HUDEP-2 (cell line): ENCODE measurements around the gene NAA80.

ENCODE experiments used
- DNase-seq, 76 experiments: peaks; one replicate each; lab custom pipeline; 2025; ENCODE audit not compliant: unreplicated experiment in 76 of 76; lab: John Stamatoyannopoulos, UW

Gene NAA80, protein sequence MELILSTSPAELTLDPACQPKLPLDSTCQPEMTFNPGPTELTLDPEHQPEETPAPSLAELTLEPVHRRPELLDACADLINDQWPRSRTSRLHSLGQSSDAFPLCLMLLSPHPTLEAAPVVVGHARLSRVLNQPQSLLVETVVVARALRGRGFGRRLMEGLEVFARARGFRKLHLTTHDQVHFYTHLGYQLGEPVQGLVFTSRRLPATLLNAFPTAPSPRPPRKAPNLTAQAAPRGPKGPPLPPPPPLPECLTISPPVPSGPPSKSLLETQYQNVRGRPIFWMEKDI

DNA sequence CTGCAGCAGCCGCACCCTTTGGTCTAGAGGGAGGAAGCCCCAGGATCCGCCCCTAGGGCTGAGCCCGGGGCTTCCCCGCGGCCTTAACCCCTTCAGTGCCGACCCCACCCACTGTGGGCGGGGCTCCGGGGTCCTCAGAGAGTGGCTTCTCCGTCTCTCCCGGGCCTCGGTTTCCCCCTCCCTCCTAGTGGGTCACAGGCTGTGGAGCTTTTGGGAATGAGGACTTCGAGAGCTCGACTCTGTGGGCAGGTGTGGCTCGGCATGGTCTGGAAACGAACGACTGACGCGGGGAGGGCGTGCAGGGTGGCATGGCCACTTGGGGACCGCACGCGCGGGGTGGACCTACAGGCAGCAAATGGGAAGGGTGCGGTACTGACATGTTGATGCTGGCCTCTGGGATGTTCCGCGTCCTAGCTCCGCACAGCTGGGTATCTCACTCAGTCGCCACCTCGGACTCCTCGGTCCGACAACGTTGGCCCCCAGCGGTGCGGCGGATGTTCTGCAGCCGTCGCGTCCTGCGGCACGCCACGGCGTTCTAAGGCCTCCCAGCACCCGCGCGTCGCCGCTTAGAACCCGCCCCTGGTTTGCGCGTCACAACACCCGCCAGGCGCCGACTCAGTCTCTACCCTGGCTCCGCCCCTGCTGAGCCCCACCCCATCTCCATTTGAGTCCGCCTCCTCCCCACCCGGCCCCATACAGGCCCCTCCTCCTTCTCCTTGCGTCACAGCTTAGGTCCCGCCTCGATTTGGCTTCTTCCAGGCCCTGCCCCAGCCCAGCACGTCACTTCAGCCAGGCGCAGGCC, at the start of gene NAA80, which contains the start of gene HYAL3:
NAA80 (minus strand) TSS at position 570 of the 802 bp plus-strand sequence. CDS start 1,942 bp downstream, outside the sequence.
HYAL3 (minus strand) TSS at position 570 of the 802 bp plus-strand sequence. CDS start 3,803 bp downstream, outside the sequence.
- peak in 70 of 76 experiments; percentile 97 to 100 (median 99) for DNase-seq

DNA sequence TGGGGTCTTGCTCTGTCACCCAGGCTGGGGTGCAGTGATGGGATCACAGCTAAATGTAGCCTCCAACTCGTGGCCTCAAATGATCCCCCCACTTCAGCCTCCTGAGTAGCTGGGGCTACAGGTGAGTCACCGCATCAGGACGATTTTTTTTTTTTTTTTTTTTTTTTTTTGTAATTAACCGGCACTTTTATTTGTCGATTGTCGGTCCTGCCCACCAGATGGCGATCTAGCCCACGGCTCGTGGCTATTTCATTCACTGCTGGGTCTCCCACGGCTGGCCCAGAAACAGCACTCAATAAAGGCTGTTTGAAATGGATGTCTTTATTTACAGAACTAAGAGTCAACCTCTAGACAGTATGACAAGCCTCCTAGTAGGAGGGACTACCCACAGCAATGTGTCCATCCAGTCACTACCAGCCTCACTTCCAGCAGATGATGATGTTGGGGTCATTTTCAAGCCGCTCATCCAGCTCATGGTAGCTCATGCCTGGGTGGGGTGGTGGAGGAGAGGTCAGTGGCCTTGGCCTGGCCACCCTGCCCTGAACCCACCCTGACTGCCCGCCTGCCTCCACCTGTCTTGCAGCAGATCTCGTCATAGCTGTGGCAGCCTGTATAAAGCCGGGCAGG, 48.1 kb upstream of the NAA80 start:
- peak in 64 of 76 experiments; percentile 9 to 74 (median 46) for DNase-seq

DNA sequence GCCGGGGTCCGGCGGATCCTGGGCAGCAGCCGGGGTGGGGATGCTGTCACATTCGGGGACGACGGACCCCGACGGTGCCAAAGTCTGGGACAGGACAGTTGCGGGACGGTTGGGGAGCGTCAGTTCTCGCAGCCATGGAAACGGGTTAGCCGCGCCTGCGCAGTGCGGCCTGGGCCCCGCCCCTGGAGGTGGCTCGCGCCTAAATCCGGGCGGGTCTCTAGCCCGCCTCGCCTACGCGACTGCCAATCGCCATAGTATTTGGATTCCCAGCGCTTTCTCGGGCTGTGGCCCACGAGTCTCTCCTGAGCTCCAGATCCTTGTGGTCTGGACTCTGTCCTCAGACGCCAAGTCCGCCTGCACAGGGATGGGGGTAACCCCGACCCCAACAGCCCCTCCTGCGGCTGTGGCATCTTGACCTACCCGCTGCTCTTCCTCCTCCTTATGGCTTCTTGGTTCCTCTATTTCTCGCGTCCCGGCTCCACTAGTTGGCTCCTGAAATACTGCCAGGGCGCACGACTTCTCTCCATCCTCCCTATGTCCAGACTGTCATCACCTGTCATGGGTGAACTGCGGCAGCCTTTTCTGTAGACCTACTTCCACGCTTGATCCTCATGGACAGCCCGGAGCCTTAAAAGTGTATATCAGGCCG, 46.5 kb upstream of the NAA80 start, which contains the start of gene ZMYND10:
ZMYND10 (minus strand) TSS at position 147 of the 649 bp plus-strand sequence. CDS start 153 bp downstream, outside the sequence.
- peak in 70 of 76 experiments; percentile 5 to 86 (median 66) for DNase-seq

DNA sequence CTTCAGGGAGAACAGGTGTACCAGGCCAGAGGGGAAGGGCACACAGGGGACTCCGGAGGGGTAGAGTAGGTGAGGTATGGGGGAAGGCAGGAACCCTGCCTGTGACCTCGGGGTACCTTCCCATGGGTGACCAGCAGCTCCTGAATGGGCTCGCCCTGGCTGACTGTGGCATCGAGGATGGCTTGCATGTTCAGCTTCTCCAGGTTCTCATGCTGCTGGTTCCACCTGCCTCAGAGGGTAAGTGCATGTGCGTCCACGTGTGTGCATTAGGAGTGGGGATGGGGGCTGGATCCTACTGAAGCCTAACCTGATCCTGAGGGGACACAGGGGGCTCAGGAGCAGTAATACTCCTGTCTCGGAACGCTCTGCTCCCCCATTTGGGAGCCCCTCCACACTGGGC, 45.8 kb upstream of the NAA80 start:
- no peak for DNase-seq

DNA sequence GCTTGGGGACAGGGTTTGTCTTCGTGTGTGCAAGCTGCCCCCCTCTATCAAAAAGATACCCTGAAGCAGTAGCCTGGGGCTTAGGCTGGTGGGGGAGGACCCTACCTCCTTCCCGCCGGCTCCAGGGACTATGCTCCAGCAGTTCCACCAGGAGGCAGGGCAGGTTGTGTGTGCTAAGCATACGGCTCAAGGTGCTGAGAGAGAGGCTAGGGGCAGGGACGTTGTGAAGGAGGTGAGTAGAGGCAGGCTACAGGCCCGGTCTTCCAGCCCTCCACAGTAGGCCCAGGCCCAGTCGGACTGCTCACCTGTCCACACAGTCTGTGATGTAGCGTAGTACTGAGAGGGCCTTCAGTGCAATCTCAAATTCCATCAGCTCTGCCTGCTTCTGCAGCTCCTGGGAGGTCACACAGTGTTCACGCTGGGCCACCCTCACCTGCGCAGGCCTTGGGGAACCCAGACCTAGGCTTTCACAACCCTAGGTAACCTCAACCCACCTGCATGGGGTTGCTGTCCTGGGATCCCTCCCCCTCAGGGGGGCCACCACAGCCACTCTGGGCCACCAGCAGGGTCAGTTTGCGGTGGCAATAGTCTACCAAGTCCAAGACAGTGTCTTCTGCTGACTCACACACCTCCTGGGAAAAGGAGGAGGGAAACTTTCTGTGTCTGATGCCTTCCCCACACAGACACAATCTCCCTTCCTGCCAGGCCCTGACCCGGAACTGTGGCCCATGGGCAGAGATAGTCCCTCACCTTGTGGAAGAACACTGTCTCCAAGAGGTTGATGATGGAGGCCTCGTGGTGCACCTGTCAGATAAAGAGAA, 43.8 kb upstream of the NAA80 start:
- DNase-seq, result peak in 1 of 76 experiments; percentile 11

DNA sequence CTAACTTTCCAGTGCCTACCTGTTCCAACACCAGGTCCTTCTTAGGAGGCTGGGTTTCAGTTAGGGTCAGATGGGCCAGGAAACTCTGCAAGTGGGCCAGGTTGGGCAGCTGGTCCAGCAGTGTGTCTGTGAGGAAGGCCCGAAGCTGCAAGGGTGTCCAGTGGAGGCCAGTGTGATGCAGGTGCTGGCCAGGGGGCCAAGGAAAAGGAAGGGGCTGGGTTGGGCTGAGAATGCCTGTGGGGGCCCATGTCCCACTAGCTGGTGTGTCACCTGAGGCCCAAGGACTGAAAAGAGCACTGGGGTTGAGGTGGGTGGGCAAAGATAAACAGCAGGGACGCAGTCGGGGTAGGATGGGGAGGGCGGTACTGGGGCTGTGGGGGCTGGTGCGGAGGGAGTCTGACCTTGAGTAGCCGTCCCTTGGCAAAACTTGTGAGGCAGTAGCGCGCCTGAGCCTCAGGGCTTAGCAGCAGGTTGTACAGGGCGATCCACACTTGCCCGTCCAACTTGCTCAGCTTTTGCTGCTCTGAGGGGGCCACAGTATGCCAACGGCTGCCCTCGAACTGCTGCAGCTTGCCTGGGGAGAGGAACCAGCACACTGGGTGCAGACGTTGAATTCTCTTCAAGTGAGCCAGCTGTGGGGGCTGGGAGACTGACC, 42.9 kb upstream of the NAA80 start:
- no peak for DNase-seq

DNA sequence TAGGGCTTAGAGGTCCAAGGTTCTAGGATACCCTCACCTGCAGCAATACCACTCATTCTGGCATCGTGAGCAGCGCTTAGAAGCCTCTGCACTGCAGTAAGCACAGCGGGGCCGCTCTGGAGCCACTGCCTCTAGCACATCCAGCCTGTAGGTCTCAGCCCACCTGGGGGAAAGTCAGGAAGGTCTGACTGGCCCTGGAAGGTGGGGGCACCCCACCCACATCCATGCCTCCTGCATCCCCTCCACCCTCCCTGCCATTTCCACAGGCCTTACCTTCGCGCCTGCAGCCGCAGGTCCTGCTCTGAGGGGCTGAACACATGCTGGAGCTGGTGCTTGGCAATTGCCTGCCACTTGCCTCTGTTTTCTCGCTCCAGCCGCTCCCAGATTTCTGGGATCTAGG, 42.3 kb upstream of the NAA80 start:
- DNase-seq, result no peak

DNA sequence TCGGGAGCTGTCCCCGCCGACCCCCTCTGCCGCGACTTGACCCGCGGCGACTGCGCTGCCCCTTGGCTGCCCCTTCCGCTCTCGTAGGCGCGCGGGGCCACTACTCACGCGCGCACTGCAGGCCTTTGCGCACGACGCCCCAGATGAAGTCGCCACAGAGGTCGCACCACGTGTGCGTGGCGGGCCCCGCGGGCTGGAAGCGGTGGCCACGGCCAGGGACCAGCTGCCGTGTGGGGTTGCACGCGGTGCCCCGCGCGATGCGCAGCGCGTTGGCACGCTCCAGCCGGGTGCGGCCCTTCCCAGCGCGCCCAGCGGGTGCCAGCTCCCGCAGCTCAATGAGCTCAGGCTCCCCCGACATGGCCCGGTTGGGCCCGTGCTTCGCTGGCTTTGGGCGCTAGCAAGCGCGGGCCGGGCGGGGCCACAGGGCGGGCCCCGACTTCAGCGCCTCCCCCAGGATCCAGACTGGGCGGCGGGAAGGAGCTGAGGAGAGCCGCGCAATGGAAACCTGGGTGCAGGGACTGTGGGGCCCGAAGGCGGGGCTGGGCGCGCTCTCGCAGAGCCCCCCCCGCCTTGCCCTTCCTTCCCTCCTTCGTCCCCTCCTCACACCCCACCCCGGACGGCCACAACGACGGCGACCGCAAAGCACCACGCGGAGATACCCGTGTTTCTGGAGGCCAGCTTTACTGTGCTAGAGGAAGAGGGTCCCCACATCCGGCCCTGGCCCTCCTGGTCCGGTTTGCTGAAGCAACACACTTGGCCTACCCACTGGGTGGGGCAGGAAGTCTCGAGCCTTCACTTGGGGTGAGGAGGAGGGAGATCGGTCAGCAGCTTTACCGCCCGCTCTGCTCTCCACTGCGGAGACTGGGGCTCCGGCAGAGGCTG, 41.5 kb upstream of the NAA80 start, which contains the start of gene RASSF1:
RASSF1 (minus strand) TSS at position 389 of the 882 bp plus-strand sequence; CDS start at position 358, 31 bp downstream.
- DNase-seq, result peak in 71 of 76 experiments; percentile 21 to 84 (median 71)

DNA sequence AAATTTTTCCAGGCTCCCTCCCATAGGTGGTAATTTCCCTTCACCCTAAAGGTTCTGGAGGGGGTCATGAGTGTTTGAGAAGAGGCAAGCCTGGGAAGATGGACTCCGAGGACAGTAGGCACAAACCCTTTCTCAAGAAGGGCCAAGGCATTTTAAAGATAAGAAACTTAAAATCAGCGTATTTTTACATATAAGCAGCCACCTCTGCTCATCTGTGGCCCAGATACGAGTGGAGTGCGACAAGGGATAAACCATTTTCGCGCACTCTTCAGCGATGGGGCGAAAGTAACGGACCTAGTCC, 40.9 kb upstream of the NAA80 start:
- DNase-seq, result peak in 3 of 76 experiments; percentile 24 to 43 (median 32)

DNA sequence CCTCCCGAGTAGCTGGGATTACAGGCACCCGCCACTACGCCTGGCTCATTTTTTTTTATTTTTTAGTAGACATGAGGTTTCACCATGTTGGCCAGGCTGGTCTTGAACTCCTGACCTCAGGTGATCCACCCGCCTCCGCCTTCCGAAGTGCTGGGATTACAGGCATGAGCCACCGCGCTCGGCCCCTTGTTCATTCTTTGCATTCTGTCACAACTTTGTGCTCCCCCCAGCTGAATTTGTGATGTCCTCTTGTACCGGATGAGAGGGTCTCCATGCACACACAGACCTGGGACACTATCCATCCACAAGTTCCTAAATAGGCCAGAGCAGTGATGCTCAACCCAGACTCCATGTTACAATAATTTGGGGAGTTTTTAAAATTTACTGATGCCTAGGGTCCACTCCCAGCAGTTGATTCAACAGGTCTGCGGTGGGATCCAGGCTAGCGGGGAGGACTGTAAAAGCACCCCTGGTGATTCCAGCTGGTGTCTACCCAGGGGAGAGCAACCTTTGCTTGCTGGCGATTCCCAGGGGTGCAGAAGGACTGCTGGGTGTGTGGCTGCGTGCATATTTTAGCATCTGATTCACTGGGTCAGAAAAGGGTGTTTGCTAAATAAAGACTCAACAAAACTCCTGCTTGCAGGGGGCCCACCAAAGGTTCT, 40.4 kb upstream of the NAA80 start:
- DNase-seq, result peak in 2 of 76 experiments; percentile 35 to 43

DNA sequence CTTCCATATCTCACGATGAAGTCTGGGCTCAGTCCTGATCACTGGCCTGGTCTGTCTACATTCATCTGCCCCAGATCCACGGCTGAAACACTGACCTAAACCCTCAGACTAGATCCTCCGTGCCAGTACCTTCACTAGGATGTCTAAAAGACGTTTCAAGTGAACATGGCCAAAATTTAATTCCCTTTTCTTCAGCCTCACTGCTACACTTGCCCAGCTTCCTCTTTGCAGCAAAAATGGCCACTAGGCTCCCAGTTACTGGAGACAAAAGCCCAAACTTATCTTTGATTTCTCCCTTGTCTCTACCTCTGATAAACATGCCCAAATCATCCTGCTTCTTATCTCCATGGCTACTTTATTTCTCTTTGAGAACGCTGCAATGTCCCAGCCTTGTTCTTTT, 39.8 kb upstream of the NAA80 start:
- DNase-seq, result peak in 9 of 76 experiments; percentile 18 to 58 (median 34)

DNA sequence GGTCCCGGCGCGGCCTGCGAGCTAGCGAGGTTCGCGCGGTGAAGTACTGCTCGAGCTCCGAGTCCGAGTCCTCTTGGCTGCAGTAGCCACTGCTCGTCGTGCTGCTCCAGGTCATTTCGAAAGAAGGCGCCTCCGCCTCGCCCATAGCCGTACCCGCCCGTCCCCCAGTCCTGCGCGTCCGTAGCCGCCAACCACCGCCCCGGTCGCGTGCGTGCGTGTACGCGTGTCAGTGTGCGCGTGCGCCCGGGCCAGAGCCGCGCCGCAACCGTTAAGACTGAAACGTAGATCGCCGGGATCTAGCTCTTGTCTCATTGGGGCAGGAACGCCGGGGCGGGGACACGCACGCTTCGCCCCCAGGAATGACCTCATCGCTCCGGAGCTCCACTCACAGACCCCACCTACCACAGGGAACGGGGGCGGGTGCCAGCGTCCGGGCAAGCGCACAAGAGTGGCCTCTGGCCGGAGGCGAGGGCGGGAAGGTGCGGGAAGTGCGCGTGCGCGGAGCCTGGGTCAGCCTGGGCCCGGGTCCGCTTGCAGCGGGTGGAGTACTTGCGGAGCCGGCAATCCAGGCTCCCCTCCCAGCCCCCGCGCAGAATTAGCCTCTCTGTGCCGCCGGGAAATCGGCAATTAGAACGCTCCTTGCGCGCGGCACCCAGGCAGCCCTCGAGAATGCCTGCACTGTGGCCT, 38.1 kb upstream of the NAA80 start:
- peak in 75 of 76 experiments; percentile 59 to 99 (median 98) for DNase-seq

DNA sequence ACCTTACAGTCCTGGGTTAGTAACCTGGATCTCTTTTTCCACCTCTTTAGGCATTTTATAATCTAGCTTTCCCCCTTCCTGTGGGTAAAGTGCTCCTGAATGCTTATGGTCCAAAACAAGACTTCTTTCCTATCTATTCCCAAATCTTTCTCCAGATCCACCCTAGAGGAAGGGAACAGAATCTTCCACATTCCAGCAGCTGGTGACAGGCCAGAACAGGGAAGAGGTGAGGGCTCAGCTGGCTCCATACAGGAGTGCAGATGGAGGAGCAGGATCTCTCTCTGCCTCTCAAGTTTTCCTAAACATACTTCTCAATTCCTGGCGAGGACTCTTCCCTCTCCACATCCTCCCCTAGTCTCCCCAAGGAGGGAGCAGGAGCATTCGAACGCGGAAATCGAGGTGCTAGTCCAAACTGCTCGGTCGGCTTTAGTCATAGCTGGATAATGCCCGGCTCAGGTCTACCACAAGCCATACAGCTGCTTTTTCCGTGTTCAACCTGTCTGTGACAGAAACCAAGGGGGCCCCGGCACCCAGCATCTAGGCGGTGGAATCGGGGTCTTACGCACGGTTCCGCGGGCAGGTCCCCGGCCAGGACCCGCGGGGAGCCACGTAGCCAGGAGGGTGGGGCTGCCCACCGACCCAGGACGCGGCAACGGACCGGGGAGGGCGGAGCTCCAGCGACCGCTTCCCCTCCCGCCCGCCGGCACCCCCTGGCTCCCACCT, 37.4 kb upstream of the NAA80 start:
- peak in 5 of 76 experiments; percentile 45 to 65 (median 54) for DNase-seq

DNA sequence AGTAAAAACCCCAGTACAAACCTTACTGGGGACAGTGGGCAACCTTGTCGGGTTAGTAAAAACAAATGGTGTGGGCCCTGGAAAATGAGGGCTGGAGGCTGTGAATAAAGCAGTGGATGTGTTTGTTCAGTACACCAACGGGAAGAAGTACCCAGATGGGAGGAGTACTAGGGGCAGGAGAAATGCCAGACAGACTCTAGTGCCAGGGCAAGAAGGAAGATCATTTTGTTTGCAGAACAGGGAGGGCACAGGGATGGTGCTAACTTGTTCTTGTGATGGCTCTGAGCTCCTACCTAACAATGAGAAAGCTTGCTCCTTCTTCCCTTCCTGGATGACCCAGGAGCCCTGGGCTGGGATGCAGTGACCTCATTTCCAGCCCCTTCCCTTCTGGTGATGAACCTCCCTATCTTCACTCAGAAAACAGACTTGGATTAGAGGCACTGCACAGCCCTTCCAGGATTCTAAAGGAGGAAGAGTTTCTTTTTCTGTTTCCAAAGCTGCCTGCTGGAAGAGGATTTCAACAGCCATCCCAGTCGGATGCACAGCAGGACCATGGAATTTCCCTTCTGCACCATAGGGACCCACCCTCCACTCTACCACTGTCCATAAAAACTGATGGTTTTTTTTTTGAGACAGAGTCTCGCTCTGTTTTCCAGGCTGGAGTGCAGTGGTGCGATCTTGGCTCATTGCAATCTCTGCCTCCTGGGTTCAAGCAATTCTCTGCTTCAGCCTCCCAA, 35.3 kb upstream of the NAA80 start:
- no peak for DNase-seq

DNA sequence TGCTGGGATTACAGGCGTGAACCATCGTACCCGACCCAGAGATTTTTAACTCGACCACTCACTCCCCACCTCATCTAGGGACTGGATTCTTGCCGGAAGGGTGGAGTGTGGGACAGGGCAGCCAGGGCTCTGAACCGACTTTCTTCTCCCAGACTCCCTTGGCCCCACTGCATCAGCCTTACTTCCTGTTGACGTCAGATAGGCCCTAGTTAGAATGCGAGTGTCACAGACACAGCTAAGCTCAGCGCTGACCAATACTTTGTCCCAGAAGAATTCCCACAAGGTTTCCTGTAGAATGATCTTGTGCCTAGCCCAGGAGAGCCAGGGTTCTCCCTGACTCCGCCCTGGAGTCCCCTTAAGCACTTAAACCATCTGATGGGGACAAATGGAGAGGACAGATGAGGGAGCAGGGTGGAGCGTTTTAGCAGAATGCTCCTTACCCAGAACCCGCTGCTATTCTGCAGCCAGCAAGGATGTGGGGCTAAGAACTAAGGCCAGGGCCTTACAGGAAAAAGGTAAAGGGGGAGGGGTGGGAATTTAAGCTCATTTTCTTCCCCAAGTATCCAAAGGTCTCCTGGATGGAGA, 34.6 kb upstream of the NAA80 start:
- DNase-seq, result no peak
